ENCODE results near the gene EXOSC2.

EXOSC2 gene

GRCh38 chr9:130693426-130694191 lies at the start of gene EXOSC2:
TSS of gene EXOSC2 (plus strand) at chr9:130693780. CDS start at chr9:130693792, 12 bp downstream.
- H4K20me1 ChIP-seq (ENCODE audit: insufficient read depth), result no peaks in the 10 kb centered on the region
- peaks cover 45% of the 10 kb centered on the region for H3K79me2 ChIP-seq (ENCODE audit: insufficient read depth, low read depth)
- peak within 1 kb of the TSS; percentile 42 for H3K27ac ChIP-seq
- no peak within 1 kb of the TSS for H3K4me3 ChIP-seq (IDR thresholded peaks at IDR 0.05; ENCODE audit: insufficient read depth, low read depth, low read length)
- peaks cover 38% of the 10 kb centered on the region for H3K4me1 ChIP-seq (ENCODE audit: low read depth, poor library complexity, severe bottlenecking)
- H3K9ac ChIP-seq, result peak within 1 kb of the TSS; percentile 82
- peaks cover 7% of the 10 kb centered on the region; the same call in 1 of the 2 replicates for H3K36me3 ChIP-seq (ENCODE audit: insufficient read depth)
- no peak for TF ChIP-seq CTCF (conservative IDR thresholded peaks at IDR 0.05; ENCODE audit: low read depth, low read length)
- H3K27me3 ChIP-seq (ENCODE audit: insufficient read depth, low read depth), result no peaks in the 10 kb centered on the region
- peak within 1 kb of the TSS; percentile 100 for H2AFZ ChIP-seq (ENCODE audit: low read depth)
- peak within 1 kb of the TSS; percentile 84 for H3K4me2 ChIP-seq

- H4K20me1 ChIP-seq (ENCODE audit: insufficient read depth), result no peaks in the 10 kb centered on the region
- H3K4me3 ChIP-seq (IDR thresholded peaks at IDR 0.05; ENCODE audit: insufficient read depth, low read depth, low read length), result no peak overlapping the region
- H3K36me3 ChIP-seq (ENCODE audit: insufficient read depth), result no peaks in the 10 kb centered on the region
- peaks cover 59% of the 10 kb centered on the region for H3K27me3 ChIP-seq (ENCODE audit: insufficient read depth, low read depth)
- no peak overlapping the region for H3K9ac ChIP-seq
- no peaks in the 10 kb centered on the region for H3K79me2 ChIP-seq (ENCODE audit: insufficient read depth, low read depth)
- H3K27ac ChIP-seq, result no peak overlapping the region
- no peak overlapping the region for H3K4me2 ChIP-seq
- H2AFZ ChIP-seq (ENCODE audit: low read depth), result no peak overlapping the region
- no peak for TF ChIP-seq CTCF (conservative IDR thresholded peaks at IDR 0.05; ENCODE audit: low read depth, low read length)
- no peaks in the 10 kb centered on the region for H3K4me1 ChIP-seq (ENCODE audit: low read depth, poor library complexity, severe bottlenecking)
Observed at GRCh38 chr9:130651221-130651620, 42.4 kb upstream of the EXOSC2 start.

GRCh38 chr9:130651752-130652151 lies 41.8 kb upstream of the EXOSC2 start:
- Histone ChIP-seq H3K4me3 (IDR thresholded peaks at IDR 0.05; ENCODE audit: insufficient read depth, low read depth, low read length) (no peak overlapping the region), H3K36me3 (ENCODE audit: insufficient read depth) (no peaks in the 10 kb centered on the region), H3K9ac (no peak overlapping the region), H3K4me1 (ENCODE audit: low read depth, poor library complexity, severe bottlenecking) (no peaks in the 10 kb centered on the region), H2AFZ (ENCODE audit: low read depth) (no peak overlapping the region), H3K4me2 (no peak overlapping the region), H4K20me1 (ENCODE audit: insufficient read depth) (no peaks in the 10 kb centered on the region), H3K27me3 (ENCODE audit: insufficient read depth, low read depth) (peaks cover 61% of the 10 kb centered on the region), H3K79me2 (ENCODE audit: insufficient read depth, low read depth) (no peaks in the 10 kb centered on the region), H3K27ac (no peak overlapping the region)
- TF ChIP-seq CTCF (conservative IDR thresholded peaks at IDR 0.05; ENCODE audit: low read depth, low read length), result no peak

- Histone ChIP-seq H4K20me1 (ENCODE audit: insufficient read depth) (no peaks in the 10 kb centered on the region), H3K4me1 (ENCODE audit: low read depth, poor library complexity, severe bottlenecking) (no peaks in the 10 kb centered on the region), H3K9ac (no peak overlapping the region), H3K4me2 (no peak overlapping the region), H3K4me3 (IDR thresholded peaks at IDR 0.05; ENCODE audit: insufficient read depth, low read depth, low read length) (no peak overlapping the region), H3K27ac (no peak overlapping the region), H2AFZ (ENCODE audit: low read depth) (no peak overlapping the region), H3K36me3 (ENCODE audit: insufficient read depth) (no peaks in the 10 kb centered on the region), H3K79me2 (ENCODE audit: insufficient read depth, low read depth) (no peaks in the 10 kb centered on the region), H3K27me3 (ENCODE audit: insufficient read depth, low read depth) (peaks cover 71% of the 10 kb centered on the region)
- TF ChIP-seq CTCF (conservative IDR thresholded peaks at IDR 0.05; ENCODE audit: low read depth, low read length), result no peak
Observed at GRCh38 chr9:130654879-130655278, 38.7 kb upstream of the EXOSC2 start.

Measured in KMS-11 (cell line).